COR-L47 (cell line): ENCODE data around the gene ZMYND11.

ENCODE experiments used
- DNase-seq: peaks from one replicate; lab custom pipeline; 2025; lab: John Stamatoyannopoulos, UW

ZMYND11 gene

GRCh38 chr10:135132-135600, at the start of gene ZMYND11:
TSS of gene ZMYND11 (plus strand) at chr10:135455. CDS start at chr10:180013, 44,558 bp downstream.
- no peak for DNase-seq

GRCh38 chr10:86031-86430, 49.2 kb upstream of the ZMYND11 start:
- no peak for DNase-seq

GRCh38 chr10:87177-88080, 47.8 kb upstream of the ZMYND11 start:
- DNase-seq: no peak

GRCh38 chr10:88253-88652, 47.0 kb upstream of the ZMYND11 start:
- no peak for DNase-seq

GRCh38 chr10:89248-89647, 46.0 kb upstream of the ZMYND11 start:
- no peak for DNase-seq

DNA sequence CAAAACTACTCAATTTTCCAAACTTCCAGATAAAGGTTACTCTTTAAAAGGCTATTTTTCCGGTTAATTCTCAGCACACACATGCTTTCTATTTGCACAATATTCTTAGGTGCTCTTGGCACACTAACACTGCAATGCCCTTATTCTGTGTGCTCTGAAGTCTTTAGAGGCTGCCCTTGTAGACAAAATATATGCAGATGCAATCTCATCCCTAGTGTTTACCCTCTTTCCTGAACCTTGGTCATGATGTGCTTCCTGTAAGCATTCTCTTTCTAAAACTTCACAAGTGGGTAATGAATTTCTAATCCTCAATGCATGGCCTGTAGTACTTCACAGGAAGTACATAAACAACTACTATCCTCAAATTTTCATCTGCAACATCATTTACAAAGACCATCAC, 45.1 kb upstream of the ZMYND11 start:
- DNase-seq: no peak

- DNase-seq: no peak
Observed at GRCh38 chr10:91313-91712, 43.9 kb upstream of the ZMYND11 start.

GRCh38 chr10:92153-92552, 43.1 kb upstream of the ZMYND11 start:
- no peak for DNase-seq

- DNase-seq: no peak
Observed at GRCh38 chr10:92846-93245, 42.4 kb upstream of the ZMYND11 start.

GRCh38 chr10:94613-95012, 40.6 kb upstream of the ZMYND11 start:
- no peak for DNase-seq

- no peak for DNase-seq
Observed at GRCh38 chr10:95356-96115, 39.7 kb upstream of the ZMYND11 start.

DNA sequence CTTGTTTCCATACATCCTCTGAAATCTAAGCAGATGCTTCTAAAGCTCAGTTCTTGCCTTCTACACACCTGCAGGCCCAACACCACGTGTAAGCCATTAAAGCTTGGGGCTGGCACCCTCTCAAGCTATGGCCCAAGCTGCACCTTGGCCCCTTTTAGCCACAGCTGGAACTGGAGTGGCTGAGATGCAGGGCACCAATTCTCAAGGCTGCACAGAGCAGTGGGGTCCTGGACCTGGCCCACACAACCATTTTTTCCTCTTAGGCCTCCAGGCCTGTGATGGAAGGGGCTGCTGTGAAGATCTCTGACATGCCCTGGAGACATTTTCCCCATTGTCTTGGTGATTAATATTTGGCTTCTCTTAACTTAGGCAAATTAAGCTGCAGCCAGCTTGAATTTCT, 38.8 kb upstream of the ZMYND11 start:
- DNase-seq: no peak

DNA sequence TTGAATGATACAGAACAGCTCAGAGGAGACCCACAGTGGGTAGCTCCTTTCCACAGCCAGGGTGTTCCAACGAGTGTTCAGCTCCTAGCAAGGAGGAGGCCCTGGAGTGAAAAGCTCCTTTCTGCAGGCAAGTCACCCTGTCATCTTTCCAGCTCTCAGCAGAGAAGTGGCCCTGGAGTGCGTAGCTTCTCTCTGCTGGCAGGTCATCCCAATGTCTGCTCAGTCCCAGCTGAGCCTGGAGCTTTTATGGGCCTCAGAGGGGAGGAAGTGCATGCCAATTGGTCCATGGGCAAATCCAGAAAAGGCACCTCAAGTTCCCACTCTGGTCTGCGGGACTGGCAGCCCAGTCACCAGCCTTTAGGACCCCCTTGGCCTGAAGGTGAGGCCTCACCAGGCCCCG, 30.8 kb upstream of the ZMYND11 start:
- DNase-seq: no peak

- DNase-seq: no peak
Observed at GRCh38 chr10:104862-105565, 30.2 kb upstream of the ZMYND11 start.

DNA sequence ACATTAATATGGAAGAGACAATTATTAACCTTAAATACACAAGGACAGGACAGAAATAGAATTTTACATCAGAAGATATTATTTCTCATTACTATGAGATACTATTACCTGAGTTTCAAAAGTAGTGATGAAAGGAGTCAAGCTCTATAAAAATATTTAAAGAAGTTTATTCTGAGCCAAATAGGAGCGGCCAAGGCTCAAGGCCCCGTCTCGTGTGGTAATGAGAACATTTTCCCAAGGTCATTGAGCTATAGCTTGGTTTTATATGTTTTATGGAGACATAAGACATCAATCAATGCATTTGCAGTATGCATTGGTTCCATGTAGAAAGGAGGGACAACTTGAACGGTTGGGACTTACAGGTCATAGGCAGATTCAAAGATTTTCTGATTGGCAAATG, 29.4 kb upstream of the ZMYND11 start:
- DNase-seq: no peak

GRCh38 chr10:106740-107139, 28.5 kb upstream of the ZMYND11 start:
- no peak for DNase-seq

DNA sequence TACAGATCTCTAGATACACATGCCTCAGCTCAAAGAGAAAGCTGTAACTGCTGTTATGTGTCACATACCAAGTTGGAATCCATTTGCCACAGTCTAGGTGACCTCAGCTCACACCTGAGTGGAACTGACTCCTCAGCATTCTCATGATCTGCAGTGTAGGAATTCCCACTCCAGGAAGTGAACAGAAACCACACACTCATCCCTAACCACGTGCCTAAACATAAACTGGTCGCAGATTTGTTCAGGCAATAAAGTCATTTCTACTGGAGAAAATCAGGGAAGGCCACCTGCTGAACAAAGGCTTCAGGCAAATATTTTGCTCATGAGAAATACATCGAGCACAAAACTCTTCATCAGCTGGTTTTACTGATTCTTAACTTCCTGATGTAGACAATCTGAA, 23.0 kb upstream of the ZMYND11 start:
- no peak for DNase-seq

DNA sequence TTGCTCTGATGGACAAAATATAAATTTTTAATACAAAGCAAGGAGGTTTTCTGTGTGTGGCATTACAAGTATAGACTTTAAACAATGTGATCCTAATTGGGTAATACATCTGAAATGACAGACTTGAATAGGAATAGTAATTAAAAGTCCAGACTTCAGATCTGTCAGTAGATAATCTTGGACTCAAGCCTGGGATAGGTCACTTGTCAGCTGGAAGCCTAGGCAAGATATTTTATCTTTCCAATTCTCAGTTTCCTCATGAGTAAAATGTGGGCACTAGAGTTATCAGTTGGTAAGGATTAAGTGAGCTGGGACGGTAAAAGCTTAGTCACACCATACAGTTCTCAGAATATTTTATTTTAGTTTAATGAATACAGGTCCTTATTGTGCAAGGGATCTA, 10.4 kb upstream of the ZMYND11 start:
- no peak for DNase-seq

DNA sequence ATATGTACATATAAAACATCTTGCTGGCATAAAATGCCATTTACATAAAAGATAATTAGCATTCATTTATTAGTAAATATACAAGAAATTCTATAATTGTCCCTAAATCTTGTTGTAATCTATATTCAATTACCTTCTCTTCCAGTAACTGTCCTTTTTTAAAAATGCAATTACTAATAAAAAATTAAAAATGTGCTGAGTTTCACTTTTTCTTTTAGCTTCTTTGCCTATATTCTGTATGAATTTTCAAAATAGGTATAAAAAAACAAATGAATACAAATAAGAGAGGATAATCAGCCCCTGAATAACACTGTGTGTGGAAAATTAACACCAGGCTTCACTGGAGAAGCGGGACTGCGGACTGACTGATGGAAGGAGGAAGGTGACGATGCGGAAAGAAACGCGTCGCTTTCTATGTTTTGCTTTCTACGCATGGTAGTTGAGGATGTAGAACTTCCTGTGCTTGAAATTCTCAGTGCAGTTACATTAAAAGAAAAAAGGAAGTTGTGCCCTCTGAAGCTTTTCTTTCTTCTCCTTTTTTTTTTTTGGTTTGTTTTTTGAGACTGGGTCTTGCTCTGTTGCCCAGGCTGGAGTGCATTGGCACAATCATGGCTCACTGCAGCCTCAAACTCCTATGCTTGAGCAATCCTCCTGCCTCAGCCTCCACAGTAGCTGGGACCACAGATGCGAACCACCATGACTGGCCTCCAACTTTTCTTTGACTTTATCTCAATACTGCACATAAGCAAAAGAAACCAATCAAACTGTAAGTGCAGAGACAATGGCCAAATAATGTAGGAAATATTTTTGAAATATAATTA, 7.4 kb upstream of the ZMYND11 start:
- no peak for DNase-seq

GRCh38 chr10:129810-130209, 5.4 kb upstream of the ZMYND11 start:
- no peak for DNase-seq
